HG03280 (cell line): Measurements from ENCODE around the gene GNPNAT1.
"Not testable (repeated sequence)": the region's sequence is repeated elsewhere in the genome, so short reads cannot be mapped to it uniquely, and the experiment has no call there.

Experiments
- ATAC-seq: cut with Tn5 transposase; IDR thresholded peaks from one replicate; pipeline ENCODE4 v1.9.1; 2021; ENCODE audit warnings: mild to moderate bottlenecking, moderate library complexity; ENCODE audit not compliant: unreplicated experiment

GNPNAT1 gene

GRCh38 chr14:52790011-52790755 lies 1.2 kb downstream of the GNPNAT1 start:
- no peak for ATAC-seq

- ATAC-seq: no peak
These were observed 2.3 kb downstream of the GNPNAT1 start for GRCh38 chr14:52789118-52789517.

- ATAC-seq: no peak
These were observed 4.5 kb downstream of the GNPNAT1 start for GRCh38 chr14:52786887-52787286.

- no peak for ATAC-seq
These were observed 8.2 kb downstream of the GNPNAT1 start for GRCh38 chr14:52783206-52783605.

GRCh38 chr14:52781629-52782028 lies 9.8 kb downstream of the GNPNAT1 start:
- no peak for ATAC-seq

GRCh38 chr14:52780893-52781292 lies 10.5 kb downstream of the GNPNAT1 start:
- no peak for ATAC-seq

- no peak for ATAC-seq
These were observed 12.7 kb downstream of the GNPNAT1 start for GRCh38 chr14:52778702-52779101.

- ATAC-seq: no peak
These were observed 14.6 kb downstream of the GNPNAT1 start for GRCh38 chr14:52776816-52777215.

GRCh38 chr14:52769887-52770286 lies 21.5 kb downstream of the GNPNAT1 start:
- no peak for ATAC-seq

- ATAC-seq: no peak
These were observed 24.2 kb downstream of the GNPNAT1 start for GRCh38 chr14:52767058-52767833.

- not testable (repeated sequence) for ATAC-seq
These were observed 28.5 kb downstream of the GNPNAT1 start for GRCh38 chr14:52762923-52763322.

- no peak for ATAC-seq
These were observed 32.3 kb downstream of the GNPNAT1 start for GRCh38 chr14:52759145-52759544.

- ATAC-seq: no peak
These were observed 35.6 kb downstream of the GNPNAT1 start for GRCh38 chr14:52755607-52756316.

- ATAC-seq: no peak
These were observed 42.6 kb downstream of the GNPNAT1 start for GRCh38 chr14:52748647-52749292.

GRCh38 chr14:52741865-52742264 lies 49.5 kb downstream of the GNPNAT1 start:
- ATAC-seq: no peak

- ATAC-seq: no peak
These were observed 50.7 kb downstream of the GNPNAT1 start for GRCh38 chr14:52740751-52741150.

- ATAC-seq: no peak
These were observed 53.0 kb downstream of the GNPNAT1 start for GRCh38 chr14:52738409-52738808.

GRCh38 chr14:52735921-52736489 lies 55.4 kb downstream of the GNPNAT1 start:
- ATAC-seq: no peak

- ATAC-seq: no peak
These were observed 57.6 kb downstream of the GNPNAT1 start for GRCh38 chr14:52733824-52734223.

GRCh38 chr14:52730709-52731111 lies 60.7 kb downstream of the GNPNAT1 start:
- ATAC-seq: no peak
